NCI-H774 (cell line): Measurements from ENCODE around the gene ACAA2.
A peak's percentile ranks its signal among the peaks of the same experiment; 100 is the strongest.

ENCODE experiments used
- DNase-seq: peaks from one replicate; lab custom pipeline; 2025; lab: John Stamatoyannopoulos, UW

Gene ACAA2, protein sequence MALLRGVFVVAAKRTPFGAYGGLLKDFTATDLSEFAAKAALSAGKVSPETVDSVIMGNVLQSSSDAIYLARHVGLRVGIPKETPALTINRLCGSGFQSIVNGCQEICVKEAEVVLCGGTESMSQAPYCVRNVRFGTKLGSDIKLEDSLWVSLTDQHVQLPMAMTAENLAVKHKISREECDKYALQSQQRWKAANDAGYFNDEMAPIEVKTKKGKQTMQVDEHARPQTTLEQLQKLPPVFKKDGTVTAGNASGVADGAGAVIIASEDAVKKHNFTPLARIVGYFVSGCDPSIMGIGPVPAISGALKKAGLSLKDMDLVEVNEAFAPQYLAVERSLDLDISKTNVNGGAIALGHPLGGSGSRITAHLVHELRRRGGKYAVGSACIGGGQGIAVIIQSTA

DNA sequence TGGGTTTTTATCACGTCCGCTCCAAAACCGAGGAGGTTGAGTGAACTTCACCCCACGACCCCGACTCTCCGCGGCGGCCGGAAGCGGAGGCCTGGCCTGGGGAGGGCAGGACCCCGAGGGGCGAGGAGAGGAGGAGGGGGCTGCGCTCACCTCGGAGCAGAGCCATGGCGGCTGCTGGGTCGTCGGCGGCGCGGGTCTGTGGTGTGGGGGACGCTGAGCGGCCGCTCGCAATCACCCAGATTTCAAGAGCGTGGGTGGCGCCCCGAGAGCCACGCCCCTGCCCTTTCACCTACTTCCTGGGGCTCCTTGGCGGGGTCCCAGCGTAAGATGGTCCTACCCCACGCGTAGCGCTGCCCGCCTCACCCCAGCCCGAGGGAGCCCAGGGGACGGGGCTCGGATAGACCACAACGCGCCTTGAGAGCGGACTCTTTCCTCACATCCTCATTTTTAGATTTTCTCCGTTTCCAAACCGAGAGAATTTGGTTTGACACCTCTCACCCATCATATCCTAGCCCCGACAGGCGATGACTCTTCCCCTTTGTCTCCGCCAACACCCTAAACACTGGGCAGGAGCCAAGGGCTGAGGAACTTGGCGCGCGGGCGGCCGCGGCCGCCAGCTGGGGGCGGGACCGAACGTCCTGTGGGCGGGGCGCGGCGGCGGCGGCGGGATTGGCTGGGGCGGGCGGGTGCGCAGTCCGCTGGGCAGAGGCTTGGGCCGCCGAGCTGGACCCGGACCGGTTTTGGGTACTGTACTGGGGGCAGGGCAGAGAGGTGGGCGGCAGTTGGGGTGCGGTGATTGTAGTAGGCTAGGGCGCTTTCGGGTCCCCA lies at the start of gene ACAA2:
TSS of gene ACAA2 (minus strand) at position 215 of the 828 bp plus-strand sequence. CDS start at position 166, 49 bp downstream.
- peak; percentile 73 for DNase-seq

DNA sequence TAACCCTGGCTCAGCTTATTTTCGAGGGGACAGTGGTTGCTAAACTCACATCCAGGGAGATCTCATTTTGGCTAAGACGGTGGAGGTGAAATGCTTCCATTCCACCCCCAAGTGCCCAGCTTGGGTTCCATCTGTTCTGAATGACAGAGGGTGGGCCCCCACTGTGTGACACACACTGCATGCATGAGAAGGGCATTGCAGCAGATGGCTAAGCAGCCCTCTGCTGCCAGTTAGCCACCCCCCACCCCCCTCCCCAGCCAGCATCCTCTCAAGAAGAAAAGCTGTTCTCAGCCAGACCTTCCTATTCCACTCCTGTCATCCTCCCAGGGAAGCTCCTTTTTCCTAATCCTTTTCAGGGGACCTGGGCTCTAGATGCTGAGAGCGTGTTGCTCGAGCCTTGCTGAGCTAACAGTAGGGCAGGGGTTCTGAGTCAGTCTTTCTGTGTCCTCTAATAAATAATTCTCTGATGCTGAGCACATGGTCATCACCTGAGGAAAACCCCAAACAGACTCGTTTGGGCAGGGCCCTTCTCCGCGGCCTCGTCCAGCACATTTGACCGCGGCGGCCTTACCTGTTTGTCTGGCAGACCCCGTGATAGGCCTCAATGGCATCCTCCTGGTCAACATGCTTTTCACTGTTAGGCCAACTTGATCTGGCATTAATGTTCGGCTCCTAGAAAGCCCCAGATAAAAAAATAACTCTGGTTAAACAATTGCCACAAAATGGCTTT lies 49.5 kb upstream of the ACAA2 start:
- DNase-seq, result no peak

DNA sequence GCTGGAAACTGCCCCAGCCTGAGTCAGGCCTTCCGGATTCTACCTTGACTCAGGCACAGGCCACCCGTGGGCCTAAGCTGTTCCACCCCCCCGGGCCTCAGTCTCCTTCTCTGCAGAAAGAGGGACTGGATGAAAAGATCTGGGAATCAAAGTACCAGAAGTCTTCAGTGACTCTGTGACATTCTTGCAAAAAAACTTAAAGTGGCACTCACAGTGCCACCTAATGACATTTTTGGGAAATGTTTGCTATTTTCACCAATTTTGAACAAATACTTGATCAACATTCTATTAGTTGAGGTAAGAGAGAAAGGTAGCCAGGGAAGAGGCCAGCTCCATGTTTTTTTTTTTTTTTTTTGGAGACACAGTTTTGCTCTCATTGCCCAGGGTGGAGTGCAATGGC lies 48.3 kb upstream of the ACAA2 start:
- DNase-seq, result no peak

DNA sequence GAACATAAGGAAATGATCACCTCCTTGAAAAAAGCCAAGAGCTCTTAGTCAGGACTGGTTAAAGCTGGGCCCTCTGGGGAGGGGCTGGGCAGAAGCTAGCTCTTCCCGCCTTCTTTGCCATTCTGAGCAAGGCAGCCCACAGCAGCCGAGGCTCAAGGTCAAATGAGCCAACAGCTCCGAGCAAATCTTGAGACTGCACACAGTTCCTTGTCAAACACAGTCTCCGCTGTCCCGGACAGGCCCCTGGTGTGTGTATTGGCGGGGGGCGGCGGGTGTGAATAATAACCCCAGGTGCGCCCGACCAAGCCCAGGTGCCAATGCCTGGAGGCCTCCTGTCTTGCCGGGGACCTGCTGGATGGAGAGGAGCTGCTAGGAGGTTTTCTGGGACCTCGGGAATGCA lies 46.4 kb upstream of the ACAA2 start:
- DNase-seq, result no peak

DNA sequence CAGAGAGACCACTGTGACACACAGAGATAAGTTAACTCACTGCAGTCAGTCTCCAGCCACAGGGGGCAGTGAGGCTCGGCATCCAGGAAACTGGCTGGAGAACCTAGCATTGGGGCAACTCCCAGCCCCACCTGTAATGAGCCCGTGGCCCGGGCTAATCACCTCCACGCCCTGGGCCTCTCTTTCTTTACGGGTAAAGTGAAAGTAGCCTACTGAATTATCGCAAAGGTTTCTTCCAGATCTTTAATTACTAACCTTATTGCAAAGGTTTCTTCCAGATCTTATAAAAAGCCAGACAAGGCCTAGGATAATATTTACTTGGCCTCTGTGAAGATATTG lies 45.7 kb upstream of the ACAA2 start:
- DNase-seq, result no peak

DNA sequence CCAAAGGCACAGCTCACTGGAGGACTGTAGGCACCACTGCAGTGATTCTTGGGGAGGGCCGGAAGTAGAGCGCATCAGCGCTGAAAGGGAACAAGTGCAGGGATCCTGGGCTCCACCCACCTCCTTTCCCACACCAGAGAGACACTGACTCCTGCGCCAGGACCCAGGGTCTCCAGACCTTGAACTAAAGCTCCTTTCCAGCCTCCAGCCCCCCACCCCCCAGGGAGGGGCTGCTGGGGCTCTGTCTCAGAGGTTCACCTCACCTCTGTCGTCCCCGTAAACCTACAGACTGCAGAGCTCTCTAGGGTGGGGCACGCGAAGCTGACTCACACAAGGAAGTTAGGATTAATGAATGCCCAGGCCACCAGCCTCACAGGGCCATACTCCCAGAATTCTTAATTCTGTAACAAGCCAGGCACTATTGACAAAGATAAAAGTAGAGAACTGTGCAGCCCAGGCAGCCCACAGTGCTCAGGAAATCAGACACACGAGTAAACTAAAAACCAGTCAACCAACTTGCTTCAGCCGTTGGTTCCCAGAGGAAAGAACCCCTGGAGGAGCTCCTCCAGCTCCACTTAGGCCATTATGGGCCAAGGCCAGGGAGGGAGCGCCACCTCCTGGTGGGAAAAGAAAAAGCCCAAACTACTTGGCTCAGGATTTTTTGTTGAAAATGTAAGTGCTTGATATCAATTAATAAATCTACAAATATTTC lies 45.1 kb upstream of the ACAA2 start:
- peak; percentile 34 for DNase-seq

DNA sequence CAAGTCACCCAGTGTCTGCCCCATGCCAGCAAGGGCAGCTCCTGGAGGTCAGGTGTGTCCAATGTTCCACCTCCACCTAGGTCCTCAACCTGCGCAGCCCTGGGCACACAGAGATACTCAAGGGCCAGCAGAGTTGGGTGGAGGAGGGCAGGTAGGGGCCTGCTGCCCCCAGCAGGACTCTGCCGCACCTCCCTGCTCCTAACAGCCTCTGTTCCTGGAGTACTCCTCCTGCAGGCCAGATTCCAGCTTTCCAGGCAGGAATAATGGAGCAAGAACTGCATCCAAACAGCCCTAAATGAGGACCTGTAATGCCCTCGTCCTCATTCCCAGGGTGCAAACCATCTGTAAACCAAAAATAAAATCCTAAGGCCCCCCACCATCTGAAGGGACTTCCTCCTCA lies 44.4 kb upstream of the ACAA2 start:
- DNase-seq, result no peak

DNA sequence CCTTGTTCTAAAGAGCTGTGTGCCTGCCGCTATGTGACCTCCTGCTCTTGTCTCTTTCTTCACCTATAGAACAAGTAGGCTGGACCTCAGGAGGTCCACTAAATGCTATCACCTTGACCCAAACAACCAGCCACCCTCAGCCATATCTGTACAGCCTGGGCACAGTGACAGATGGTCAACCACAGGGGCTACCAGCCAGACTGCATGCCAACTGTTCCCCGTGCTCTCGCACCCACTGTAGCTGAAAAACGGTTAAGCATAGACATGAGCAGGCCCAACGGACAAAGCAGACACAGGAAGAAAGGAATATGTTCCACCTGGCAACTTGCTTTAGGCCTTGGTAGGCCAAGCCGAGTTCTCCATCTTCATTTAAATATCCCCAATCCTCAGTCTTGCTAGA lies 43.2 kb upstream of the ACAA2 start:
- no peak for DNase-seq

DNA sequence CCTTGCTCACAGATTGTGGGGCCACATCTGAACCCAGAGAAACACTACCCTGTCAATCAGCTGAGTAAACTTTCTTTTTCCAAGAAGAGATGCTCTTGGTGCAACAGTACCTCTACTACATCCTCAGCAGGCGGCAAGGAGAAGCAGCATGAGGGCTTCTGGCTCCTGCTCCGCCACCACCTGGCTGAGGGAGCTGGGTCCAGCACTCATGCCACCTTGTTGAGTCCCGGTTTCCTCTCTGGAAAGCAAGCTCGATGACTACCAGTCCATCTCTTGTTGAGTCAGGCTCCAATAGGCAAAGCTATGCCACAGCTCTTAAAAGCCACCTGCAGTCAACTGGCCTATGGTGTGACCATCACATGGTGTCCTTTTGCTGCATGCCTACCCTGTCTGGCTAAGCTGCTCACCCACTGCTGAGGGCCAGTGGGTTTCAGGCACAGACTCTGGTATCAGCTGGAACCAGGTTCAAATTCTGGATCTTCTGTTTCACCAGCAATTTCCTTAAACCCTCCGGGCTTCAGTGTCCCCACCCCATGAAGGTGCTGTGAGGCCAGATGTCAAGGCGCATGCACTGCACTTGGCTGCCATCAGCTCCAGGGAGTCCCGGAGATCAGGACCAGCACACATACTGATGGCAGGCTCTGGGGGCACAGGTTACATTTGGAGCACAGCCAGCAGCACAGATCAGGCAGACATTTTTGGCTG lies 42.5 kb upstream of the ACAA2 start:
- DNase-seq, result no peak

DNA sequence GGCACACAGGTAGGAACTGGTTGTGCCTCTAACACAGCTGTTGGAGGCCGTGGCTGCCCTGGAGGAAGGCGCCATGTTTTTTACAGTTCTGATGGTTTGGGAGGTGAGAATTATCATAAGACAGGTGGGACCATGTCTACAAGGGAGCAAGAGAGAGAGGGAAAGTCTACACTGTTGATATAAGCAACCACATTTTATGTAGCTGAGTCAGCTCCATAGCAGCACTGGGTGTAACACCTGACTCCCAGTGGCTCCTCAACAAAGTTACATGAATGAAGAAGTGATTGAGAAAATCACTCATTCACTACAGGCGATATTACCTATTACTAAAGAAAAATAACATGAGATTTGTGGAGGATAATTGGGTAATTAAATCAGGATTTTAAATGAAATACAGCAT lies 41.3 kb upstream of the ACAA2 start:
- DNase-seq, result no peak

DNA sequence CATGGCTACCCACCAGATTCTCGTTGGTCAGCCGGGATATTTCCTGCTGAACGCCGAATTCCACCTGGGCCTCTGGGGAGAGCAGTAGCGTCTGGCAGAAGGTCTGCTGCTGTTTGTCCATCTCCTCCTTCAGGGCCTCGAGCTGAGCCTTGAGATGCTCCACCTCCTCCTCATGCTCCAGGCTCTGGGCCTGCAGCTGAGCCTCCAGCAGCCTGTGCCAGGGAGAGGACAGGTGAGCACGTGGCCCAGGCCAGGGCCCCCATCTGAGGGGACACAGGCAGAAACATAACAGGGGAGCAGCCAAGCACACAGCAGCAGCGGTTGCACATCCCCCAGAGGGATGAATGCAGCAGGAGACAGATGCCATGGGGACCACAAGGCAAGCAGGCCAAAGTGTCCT lies 40.1 kb upstream of the ACAA2 start:
- DNase-seq, result no peak

DNA sequence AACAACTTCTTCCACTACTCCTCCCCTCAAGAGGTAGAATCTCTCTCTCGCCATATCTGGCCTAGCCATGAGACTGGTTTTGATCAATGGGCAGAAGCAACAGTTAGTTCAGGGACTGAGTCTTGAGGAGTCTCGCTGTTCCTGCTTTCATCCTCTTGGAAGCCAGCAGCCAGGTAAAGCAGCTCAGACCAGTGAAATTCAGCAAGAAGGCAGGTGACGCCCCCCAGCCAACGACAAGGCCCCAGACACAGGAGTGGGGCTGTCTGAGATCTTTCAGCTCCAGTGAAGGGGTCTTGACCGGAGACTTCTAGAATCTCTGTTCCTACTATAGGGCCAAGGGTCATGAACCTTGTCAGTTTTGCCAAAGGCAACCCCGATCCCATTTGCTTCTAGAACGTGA lies 39.7 kb upstream of the ACAA2 start:
- no peak for DNase-seq

DNA sequence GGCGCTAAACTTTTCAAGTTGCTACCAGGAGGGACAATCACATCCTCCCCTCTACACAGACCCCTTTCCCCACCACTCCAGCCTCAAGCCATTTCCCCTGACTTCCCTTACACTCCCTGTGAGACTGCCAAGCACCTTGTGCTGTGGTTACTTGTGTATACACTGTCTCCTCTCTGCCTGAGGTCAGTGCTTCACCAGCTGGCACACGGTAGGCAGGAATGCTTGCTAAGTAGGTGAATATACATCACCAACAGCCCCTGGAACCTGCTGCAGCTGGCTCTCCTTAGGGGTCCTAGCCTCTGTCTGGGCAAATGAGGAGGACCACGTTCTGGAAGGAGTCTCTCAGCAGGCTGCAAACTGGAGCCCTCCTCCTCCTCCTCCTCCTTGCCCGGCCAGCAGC lies 38.3 kb upstream of the ACAA2 start:
- no peak for DNase-seq

DNA sequence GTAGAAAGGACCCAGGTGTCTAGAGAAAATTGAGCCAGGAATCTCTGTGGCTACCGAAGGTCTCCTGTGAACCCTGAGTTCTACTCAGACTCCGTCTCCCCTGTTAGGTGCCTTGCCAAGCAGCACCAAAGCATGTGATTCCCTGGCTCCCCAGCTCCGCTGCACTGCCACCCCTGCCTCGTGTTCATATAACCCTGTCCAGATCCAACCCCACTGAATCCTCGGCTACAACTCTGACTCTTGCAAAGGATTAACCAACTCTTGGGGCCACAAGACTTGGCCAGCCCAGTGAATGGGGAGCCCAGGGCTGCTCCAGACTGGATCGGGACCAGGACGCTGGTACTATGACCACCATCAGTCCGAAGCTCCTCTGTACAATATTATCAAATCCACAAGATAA lies 37.3 kb upstream of the ACAA2 start:
- DNase-seq, result no peak

DNA sequence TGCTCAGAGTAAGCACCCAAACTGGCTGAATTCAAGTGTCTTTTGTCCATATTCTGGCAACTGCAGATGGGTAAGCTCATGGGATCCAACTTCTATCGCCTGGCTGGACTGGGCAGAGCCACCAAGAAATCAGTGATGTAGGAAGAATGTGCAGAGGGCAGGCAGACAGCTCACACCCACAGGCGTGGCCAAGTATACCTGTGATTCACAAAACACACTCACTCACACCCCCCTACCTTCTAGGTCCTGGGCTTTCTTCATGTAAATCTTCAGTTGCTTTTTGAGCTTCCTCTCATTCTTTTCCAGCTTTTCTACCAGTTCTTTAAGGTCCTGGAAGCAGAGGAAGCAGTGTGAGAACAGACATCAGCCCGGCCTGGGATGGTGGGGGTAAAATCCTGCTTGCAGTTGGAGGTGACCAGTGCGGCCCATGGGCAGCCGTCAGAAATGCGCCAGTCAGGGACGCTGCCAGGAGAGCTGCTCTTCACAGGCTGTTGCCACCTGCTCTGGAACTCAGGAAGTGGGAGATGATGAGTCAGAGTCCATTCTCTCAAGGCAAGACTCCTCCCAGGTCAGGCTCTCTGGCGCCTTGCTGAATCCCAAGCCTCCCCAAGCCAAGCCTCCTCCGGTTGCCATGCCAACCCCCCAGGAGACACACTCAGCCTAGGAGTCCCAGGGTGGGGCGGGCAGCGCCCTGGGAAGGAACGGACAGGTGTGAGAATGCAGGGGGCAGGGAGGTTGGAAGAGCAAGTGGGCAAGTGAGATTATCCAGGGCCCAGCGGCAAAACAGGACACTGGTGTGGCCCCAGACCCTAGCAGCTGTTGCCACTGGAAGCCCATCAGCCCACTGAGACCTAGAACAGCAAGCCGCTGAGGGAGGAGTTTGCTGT lies 36.2 kb upstream of the ACAA2 start:
- peak; percentile 58 for DNase-seq

DNA sequence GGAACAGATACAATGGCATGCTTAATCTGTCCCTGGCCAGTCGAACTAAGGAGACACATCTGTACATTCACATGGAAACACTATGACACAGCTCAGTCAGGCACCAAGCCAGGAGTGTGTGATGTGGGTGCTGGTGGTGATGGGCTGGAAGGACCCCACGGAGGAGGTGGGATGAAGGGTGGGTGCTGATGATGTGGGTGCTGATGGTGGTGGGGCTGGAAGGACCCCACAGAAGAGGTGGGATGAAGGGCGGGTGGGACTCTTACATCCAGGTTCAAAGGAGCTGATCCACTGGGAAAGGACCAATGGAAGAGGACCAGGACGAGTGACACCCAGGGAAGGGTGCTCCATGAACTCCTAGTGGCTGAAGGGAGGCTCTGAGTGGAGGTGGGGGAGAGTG lies 34.8 kb upstream of the ACAA2 start:
- DNase-seq, result no peak

DNA sequence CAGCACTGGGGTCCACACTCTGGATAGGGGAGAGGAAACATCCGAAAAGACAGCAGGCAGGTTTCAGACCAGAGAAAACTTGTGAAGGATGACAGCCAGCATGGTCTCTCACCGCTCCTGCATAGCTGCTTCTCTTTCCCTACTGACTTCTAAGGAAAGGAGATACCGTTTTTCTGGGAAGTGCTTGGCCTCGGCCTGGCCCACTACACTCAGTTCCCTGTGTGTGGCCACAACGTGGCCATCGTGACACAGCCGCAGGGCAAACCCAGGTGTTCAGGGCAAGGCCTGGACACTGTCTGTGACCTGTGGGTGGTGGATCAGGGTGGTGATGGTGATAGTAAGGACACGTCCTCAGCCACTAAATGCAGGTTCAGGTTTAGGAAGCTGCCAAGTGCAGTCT lies 34.2 kb upstream of the ACAA2 start:
- no peak for DNase-seq

DNA sequence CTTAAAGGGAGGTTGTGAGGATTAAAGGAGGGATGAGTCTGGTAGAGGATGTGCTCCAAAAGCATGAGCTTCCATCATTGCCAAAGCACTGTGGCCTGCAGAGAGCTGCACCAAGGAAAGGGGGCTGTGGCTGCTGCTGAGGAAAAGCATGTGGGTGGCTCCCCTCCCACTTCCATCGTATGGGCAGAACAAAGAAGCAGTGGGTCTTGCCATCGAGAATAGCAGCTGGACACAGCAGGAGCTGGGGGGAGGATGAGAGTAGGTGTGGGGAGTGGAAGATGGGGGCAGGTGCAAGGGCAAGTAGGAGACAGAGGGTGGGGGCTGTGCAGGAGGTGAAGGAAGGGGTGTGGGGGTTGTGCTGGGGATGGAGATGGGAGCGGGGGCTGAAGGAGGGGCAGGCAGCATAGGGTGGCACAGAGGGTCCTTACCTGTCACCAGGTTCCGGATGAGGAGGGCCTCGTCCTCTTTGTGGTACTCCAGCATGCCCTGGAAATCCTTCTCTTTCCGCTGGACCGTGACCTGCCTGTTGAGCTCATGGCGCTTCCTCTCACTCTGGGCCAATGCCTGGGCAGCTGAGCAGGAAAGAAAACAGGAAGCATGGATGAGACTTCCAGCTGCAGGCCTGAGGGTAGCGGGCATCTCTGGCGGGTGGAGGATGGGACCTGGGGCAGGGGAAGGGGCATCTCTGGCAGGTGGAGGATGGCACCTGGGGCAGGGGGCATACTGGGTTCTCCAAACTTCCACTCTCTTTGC lies 33.6 kb upstream of the ACAA2 start:
- no peak for DNase-seq

DNA sequence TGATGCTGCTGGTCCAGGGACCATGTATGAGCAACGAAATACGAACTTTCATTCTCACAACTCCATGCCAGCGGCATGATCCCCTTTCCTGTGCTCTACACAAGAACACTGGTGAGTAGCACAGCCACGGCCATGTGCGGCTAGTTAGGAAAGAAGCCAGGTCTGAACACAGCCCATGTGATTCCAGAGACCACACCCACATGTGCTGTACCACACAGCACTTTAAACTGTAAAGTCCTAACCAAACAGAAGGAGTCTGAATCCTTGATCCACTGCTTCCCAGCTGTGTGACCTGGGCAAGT lies 33.0 kb upstream of the ACAA2 start:
- no peak for DNase-seq
